NCI-H146 (cell line): ENCODE measurements around the gene VPS29.

ENCODE experiments used
- DNase-seq: peaks from one replicate; lab custom pipeline; 2025; lab: John Stamatoyannopoulos, UW

Gene VPS29

GRCh38 chr12:110444455-110444854, 57.5 kb downstream of the VPS29 start:
- DNase-seq: no peak
